ENCODE data around the gene MYO1C. TPM values are rescaled to one million over a fixed set of nuclear protein-coding genes. Genes with fewer than 3 reads are reported as not detected.
"Not testable (repeated sequence)": the region's sequence is repeated elsewhere in the genome, so short reads cannot be mapped to it uniquely, and the experiment has no call there.

Gene MYO1C
- polyA plus RNA-seq, 10 donors: 73.4 to 88.1 (median 81.8) TPM

DNA sequence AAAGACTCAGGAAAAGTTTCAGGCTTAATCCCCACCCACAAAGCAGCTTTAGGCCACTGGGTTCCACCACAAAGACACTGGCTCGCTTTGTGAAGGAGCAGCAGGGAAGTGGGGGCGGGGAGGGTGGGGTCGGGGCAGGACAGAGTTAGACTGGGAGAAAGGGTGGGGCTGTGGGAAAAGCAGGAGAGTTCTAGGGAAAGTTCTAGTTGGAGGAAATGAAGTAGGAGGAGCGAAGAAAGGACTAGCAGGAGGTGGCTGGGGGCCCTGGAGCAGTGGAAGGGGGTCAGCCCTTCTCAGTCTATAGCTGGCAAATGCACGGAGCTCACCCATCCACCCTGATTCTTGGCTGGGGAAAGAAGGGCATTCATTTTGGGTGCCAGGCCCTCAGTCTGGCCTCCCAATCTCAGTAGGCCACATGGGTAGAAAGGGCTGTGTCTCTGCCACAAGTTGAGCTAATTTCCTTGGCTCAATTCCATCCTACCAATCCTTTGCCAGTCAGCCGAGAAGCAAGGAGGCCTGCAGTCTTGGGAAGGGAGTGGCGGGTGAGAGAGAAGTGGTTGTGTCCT lies 19.4 kb upstream of the MYO1C start:
- no peak for DNase-seq

- DNase-seq: peak in 1 of 3 donors; percentile 43
Measured at GRCh38 chr17:1511290-1511689, 18.8 kb upstream of the MYO1C start.

GRCh38 chr17:1509290-1509881 lies 16.9 kb upstream of the MYO1C start:
- no peak for DNase-seq

DNA sequence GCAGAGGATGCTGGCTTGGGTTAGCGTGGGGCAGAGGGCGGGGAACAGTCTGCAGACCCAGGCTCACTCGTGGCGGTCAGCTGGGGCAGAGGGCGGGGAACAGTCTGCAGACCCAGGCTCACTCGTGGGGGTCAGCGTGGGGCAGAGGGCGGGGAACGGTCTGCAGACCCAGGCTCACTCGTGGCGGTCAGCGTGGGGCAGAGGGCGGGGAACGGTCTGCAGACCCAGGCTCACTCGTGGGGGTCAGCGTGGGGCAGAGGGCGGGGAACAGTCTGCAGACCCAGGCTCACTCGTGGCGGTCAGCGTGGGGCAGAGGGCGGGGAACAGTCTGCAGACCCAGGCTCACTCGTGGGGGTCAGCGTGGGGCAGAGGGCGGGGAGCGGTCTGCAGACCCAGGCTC lies 16.2 kb upstream of the MYO1C start:
- DNase-seq: not testable (repeated sequence)

GRCh38 chr17:1506649-1507267 lies 14.3 kb upstream of the MYO1C start:
- DNase-seq: no peak

DNA sequence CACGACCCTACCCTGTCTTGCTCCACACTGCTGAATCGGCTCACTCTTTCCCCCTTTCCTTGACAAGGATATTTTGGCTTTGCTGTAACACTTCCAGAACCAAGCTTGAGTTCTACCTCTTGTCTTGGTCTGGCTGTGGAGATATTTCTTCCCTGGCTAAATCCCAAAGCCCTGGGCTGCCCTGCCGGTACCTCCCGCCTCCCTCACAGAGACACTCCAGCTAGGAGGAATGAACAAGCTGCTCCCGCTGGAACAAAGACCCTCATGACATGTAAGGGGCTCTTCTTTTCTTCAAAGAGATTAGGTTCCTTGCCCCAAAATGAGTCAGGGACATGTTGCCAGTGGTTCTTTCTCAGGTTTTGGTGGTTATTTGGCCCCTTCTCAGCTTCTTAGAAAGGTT lies 13.1 kb upstream of the MYO1C start:
- no peak for DNase-seq

GRCh38 chr17:1504866-1505265 lies 12.4 kb upstream of the MYO1C start:
- no peak for DNase-seq

- no peak for DNase-seq
Measured at GRCh38 chr17:1503699-1504098, 11.2 kb upstream of the MYO1C start.

- DNase-seq: no peak
Measured at GRCh38 chr17:1498869-1499268, 6.4 kb upstream of the MYO1C start.

DNA sequence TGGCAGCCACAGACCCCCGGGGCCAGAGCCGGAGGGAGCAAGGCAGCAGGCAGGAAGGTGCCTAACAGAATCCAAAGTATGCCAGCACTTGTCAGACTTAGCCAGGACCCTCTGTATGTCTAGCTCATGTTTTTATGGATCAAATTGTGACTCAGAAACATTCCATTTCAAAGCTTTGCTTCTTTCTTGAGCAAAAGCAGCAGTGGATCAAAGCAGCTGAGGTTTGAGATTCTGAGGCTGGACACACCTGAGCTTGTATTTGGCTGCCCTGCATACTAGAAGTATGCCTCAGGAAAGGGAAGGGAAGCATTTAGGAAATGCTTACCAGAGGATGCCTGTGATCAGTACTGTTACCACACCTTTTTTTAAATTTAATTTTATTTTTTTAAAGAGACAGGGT lies 5.7 kb upstream of the MYO1C start:
- DNase-seq: no peak

DNA sequence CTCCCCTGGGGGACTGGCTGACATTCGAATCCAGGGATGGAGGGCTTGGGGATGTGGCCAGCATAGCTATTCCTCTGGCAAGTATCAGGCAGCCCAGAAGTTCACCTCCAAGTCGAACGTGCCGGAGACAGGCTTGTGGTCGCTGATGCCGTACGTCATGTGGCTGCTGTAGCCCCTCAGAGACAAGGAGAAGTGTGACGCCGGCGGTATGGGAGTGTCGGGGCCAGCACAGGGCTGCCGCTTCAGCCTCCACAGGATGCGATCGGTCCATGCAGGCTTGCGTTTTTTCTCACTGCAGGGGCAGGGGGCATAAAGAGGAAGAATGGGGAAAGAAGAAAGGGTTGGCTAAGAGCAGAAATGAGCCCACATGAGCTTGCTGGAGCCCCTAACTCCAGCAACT lies 5.3 kb upstream of the MYO1C start:
- DNase-seq: no peak

GRCh38 chr17:1496869-1497268 lies 4.4 kb upstream of the MYO1C start:
- no peak for DNase-seq

DNA sequence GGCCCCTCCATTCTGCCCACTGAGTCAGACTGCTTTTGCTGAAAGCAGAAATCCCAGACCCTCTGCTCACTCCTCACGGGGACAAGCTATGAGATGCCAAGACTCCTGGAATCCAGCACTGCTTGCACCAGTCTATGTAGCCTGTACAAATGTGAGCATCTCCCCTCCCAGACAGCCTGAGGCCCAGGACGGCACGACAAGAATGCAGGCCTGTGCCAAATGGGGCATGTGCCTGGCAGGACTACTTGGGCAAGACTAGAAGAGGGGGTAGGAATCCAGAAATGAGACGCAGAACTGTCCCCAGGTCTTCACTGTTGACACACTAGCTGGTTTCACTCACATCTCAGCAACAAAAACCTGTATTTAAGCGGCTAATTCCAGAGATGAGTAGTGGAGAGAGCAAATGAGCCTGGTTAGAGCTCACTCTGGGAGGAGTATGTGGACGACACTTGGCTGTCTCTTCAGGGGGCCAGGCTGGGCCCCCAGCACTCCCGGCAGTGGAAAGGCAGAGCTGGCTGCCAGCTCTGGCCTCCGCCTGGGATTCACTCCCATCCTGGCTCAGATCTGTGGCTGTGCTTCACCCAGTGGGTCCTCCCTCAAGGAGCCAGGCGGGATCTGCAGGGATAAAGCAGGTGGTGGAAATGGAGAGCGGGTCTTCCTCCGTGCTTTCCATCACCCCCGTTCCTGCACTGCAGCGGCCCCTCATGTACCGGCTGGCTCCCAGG lies 2.9 kb upstream of the MYO1C start:
- peak in 2 of 3 donors; percentile 66 to 72 for DNase-seq

GRCh38 chr17:1494736-1495253 lies 2.3 kb upstream of the MYO1C start:
- no peak for DNase-seq

DNA sequence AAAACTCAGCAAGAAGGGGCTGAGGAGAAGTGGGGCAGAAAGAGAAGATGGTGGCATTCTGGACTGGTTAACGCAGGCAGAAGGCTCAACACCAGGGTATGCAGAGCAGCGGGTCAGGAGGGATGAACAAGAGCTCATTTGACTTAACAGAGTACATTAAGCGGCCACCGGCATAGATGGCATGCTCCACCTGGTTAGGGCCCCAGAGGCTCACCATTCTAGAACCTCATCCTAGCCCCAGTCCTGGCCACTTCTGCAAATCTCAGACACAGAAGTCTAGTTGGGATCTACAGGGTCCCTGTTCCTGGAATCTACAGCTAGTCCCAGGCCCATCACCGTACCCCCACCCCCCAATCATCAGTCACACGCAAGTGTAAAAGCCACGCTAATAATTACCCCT lies 1.7 kb upstream of the MYO1C start:
- DNase-seq: no peak

GRCh38 chr17:1493291-1493980 lies 950 bp upstream of the MYO1C start:
- DNase-seq: no peak

DNA sequence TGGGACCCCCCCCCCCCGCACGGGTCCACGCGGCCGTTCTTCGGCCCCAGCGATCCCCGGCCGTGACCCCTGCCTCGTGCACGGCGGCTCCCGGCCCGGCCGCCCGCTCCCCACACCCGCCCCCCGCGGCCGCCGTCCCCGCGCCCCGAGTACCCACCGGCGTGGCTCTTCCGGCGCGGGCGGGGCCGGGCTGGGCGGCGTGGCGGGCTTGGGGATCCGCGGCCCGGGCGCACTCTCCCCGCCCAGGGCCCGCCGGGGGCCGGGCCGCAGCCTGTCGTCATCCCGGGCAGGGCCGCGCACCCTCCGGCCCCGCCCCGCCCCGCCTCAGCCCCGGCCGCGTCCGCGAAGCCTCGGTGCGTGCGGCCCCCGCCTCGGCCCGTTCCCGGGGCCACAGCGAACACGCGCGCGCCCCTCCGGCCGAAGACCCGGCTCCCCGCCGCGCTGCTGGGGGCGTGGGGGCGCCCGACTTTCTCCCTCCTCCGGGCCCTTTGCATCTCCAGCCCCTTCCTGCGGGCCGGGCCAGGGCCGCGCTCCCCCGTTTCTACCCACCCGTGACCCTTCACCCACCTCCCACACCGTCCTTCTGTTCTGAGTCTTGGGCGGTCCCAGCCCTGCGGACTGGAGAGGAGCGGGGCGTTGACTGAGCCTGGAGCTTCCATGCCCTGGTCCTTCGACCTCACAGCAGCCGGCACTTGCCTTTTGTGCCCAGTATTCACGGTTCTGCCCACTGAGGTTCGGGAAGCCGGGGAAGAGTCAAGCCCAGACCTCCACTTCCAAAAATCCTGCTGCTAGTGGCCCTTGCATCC lies 840 bp downstream of the MYO1C start:
- peak in 2 of 3 donors; percentile 68 to 79 for DNase-seq

DNA sequence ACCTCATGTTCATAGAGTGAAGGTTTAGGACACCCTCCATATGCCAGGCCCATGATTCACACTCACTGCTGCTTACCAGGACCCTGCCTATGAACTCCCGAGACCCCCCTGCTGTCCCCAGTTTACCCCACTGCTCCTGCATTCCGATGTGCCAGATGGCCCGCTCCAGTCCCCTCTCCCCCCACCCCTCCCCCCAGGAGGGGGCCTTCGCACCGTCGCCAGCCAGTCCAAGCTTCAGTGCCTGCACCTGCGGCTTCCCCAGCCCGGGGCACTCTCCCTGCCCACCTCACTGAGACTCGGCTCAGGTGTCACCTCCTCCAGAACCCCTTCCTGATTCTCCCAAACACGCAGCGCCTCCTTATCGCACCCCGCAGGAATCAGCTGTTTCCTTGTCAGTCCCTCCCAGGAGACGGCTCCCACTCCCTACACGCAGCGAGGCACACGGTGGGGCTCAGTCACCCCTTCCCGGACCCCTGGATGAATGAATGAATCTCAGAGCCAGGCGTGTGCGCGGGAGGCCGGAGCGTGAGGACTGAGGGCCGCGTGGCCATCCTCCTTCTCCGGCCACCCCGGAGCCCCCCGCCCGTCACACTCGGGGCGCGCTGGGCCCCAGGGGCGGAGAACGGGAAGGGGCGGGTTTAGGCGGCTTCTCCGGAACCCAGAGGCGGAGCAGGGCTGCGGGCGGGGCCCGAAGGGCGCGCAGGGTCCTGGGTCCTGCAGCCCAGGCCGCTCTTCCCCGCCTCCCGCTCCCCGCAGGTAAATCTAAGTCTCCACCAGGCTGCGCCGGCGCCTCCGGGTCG lies 1.6 kb downstream of the MYO1C start:
- DNase-seq: peak in 2 of 3 donors; percentile 63 to 84

- DNase-seq: no peak
Measured at GRCh38 chr17:1488826-1489270, 3.6 kb downstream of the MYO1C start.

All from muscle of back (tissue), 11 donors.